HepG2 (cell line): ENCODE data around the gene LDLRAD4. TPM values are rescaled to one million over a fixed set of nuclear protein-coding genes. Genes with fewer than 3 reads are reported as not detected.

Source experiments
- ATAC-seq: fragments of 200-7000 bp; cut with Tn5 transposase; 3 replicates; pipeline ENCODE4 v1.9.1; 2020; ENCODE audit warnings: mild to moderate bottlenecking, moderate library complexity
- BruUV-seq: library from RNA; stranded (reverse); fragments of 400-500 nt; replicated peaks from 2 replicates; lab custom pipeline; 2021; lab: Mats Ljungman, UMichigan
- CTCF ChIA-PET: fragments of 300-600 bp; formaldehyde crosslinking; extraction: SDS; loops from one replicate; lab custom pipeline; 2021; ENCODE audit warnings: low total read pairs, inconsistent platforms, low intra/inter-chr PET ratio; lab: Yijun Ruan, JAX
- POLR2A ChIA-PET: fragments of 350-600 bp; sonication (Branson Sonifier 250); formaldehyde crosslinking; loops from one replicate; lab custom pipeline; 2020; ENCODE audit warnings: antibody characterized with exemption, inconsistent platforms; lab: Yijun Ruan, JAX
- DNase-seq: peaks from one replicate; pipeline ENCODE4 v3.0.0-alpha.2; 2015; ENCODE audit warnings: low spot score
- FAIRE-seq: peaks from 3 replicates; lab custom pipeline; 2011; peaks lifted over from hg19 to GRCh38; lab: Jason Lieb, UNC
- H2AFZ ChIP-seq: one replicate; pipeline ENCODE4 v1.6.1; 2011; ENCODE audit warnings: low read length, inconsistent platforms
- H3K27ac ChIP-seq: fragments of 300-600 bp; 3 replicates; pipeline ENCODE4 v1.8.0; 2011; ENCODE audit warnings: mixed run types, mild to moderate bottlenecking, mixed read lengths, low read length, inconsistent platforms; ENCODE audit not compliant: insufficient read depth; ENCODE audit errors: extremely low read length
- H3K27me3 ChIP-seq, 2 experiments: fragments of 200-600 bp in 1 of 2; 2 replicates in 1 of 2; 3 replicates in 1 of 2; pipeline versions ENCODE4 v1.6.0 to v1.8.0; 2011; ENCODE audit warnings: low read length in 2 of 2, mild to moderate bottlenecking in 2 of 2, moderate library complexity in 2 of 2, inconsistent platforms in 1 of 2; ENCODE audit not compliant: insufficient read depth in 2 of 2, control insufficient read depth in 1 of 2
- H3K36me3 ChIP-seq, 2 experiments: fragments of 200-600 bp in 1 of 2; replicated peaks in 1 of 2; 2 replicates in 1 of 2; 3 replicates in 1 of 2; pipeline versions ENCODE4 v1.5.1 to v1.8.0; 2011; ENCODE audit warnings: low read length in 2 of 2, inconsistent platforms in 1 of 2; ENCODE audit not compliant: insufficient read depth in 2 of 2, control insufficient read depth in 1 of 2
- H3K4me1 ChIP-seq: 2 replicates; pipeline ENCODE4 v1.5.1; 2012; ENCODE audit warnings: low read length, inconsistent platforms; ENCODE audit not compliant: insufficient read depth
- H3K4me2 ChIP-seq: 2 replicates; pipeline ENCODE4 v1.6.0; 2011; ENCODE audit warnings: low read depth, low read length, inconsistent platforms
- H3K4me3 ChIP-seq, 3 experiments: fragments of 200-600 bp in 1 of 3; sonication (generic), shearing (Covaris generic) in 1 of 3; replicated peaks in 1 of 3; 2 replicates each; pipeline ENCODE4 v1.5.1; 2011 to 2016; ENCODE audit warnings: low read length in 3 of 3, inconsistent platforms in 2 of 3, low read depth in 2 of 3, mild to moderate bottlenecking in 2 of 3, control low read depth in 1 of 3, mixed read lengths in 1 of 3; ENCODE audit not compliant: insufficient read depth in 1 of 3
- H3K79me2 ChIP-seq: one replicate; pipeline ENCODE4 v1.6.1; 2011; ENCODE audit warnings: low read length, inconsistent platforms; ENCODE audit not compliant: insufficient read depth
- H3K9ac ChIP-seq: 2 replicates; pipeline ENCODE4 v1.6.0; 2011; ENCODE audit warnings: mild to moderate bottlenecking, low read depth, low read length, inconsistent platforms; ENCODE audit not compliant: insufficient read depth
- H3K9me3 ChIP-seq: 2 replicates; pipeline ENCODE4 v1.5.1; 2012; ENCODE audit warnings: mild to moderate bottlenecking, low read length
- H4K20me1 ChIP-seq: 2 replicates; pipeline ENCODE4 v1.6.0; 2011; ENCODE audit warnings: inconsistent platforms, mild to moderate bottlenecking, low read length, moderate library complexity; ENCODE audit not compliant: insufficient read depth
- CTCF ChIP-seq: sonication (generic); formaldehyde crosslinking; IDR thresholded peaks from 2 replicates; pipeline ENCODE4 v1.5.0; 2020; ENCODE audit warnings: mild to moderate bottlenecking, missing genetic modification reagents, moderate library complexity
- GZF1 ChIP-seq: sonication (generic); formaldehyde crosslinking; IDR thresholded peaks from 2 replicates; pipeline ENCODE4 v1.5.1; 2020; ENCODE audit warnings: mild to moderate bottlenecking, missing genetic modification reagents
- HNF4A ChIP-seq: sonication (generic); formaldehyde crosslinking; IDR thresholded peaks from 2 replicates; pipeline ENCODE4 v1.4.0; 2020; ENCODE audit warnings: missing genetic modification reagents
- HOXA5 ChIP-seq: sonication (generic); formaldehyde crosslinking; IDR thresholded peaks from 2 replicates; pipeline ENCODE4 v1.4.0; 2020; ENCODE audit warnings: missing genetic modification reagents
- SMAD3 ChIP-seq: sonication (generic); formaldehyde crosslinking; IDR thresholded peaks from 2 replicates; pipeline ENCODE4 v1.4.0; 2020; ENCODE audit warnings: missing genetic modification reagents
- THAP11 ChIP-seq: IDR thresholded peaks from 2 replicates; pipeline ENCODE4 v1.6.1; 2016; ENCODE audit warnings: missing biosample characterization, missing genetic modification reagents
- TMF1 ChIP-seq: sonication (generic); formaldehyde crosslinking; IDR thresholded peaks from 2 replicates; pipeline ENCODE4 v1.8.1; 2022; ENCODE audit warnings: low read depth, missing genetic modification reagents
- ZBTB43 ChIP-seq: sonication (generic); formaldehyde crosslinking; conservative IDR thresholded peaks from 2 replicates; pipeline ENCODE4 v1.4.0; 2020; ENCODE audit warnings: missing genetic modification reagents
- ZNF549 ChIP-seq: sonication (generic); formaldehyde crosslinking; IDR thresholded peaks from 2 replicates; pipeline ENCODE4 v1.5.0; 2020; ENCODE audit warnings: missing genetic modification reagents
- ZNF550 ChIP-seq: sonication (generic); formaldehyde crosslinking; IDR thresholded peaks from 2 replicates; pipeline ENCODE4 v1.4.0; 2020; ENCODE audit warnings: mild to moderate bottlenecking, missing genetic modification reagents, borderline replicate concordance
- ZNF564 ChIP-seq: sonication (generic); formaldehyde crosslinking; IDR thresholded peaks from 2 replicates; pipeline ENCODE4 v1.8.1; 2023; ENCODE audit warnings: mild to moderate bottlenecking, missing genetic modification reagents
- WGBS: methylation state at CpG from one replicate; pipeline ENCODE4 v1.1.6; 2017; ENCODE audit warnings: low lambda C conversion rate; 5-methylcytosine and 5-hydroxymethylcytosine counted together
- in situ Hi-C: cut with HindIII; loops from 2 replicates; pipeline ENCODE4 v1.10.0; 2017; ENCODE audit warnings: low pct_unique_long_range_greater_than_20kb; ENCODE audit not compliant: extremely low pct_ligation_motif_present
- intact Hi-C: fragments of 100-400 bp; cut with micrococcal nuclease; formaldehyde crosslinking; loops from one replicate; pipeline ENCODE4 v1.10.0; 2022; ENCODE audit not compliant: unreplicated experiment
- polyA plus RNA-seq, 8 experiments: library from polyadenylated mRNA; depleted of rRNA in 3 of 8; stranded (reverse) in 7 of 8; unstranded in 1 of 8; fragments of >200 nt; fragmentation: Illumina TruSeq in 4 of 8; extraction: Trizol in 4 of 8; gene quantifications; 2 replicates each; pipeline versions ENCODE4 v1.2.1 to v1.2.3, GENCODE V29; 2011 to 2016; ENCODE audit warnings: low read depth in 4 of 8, missing spikeins in 1 of 8, mixed read lengths in 1 of 8; ENCODE audit not compliant: insufficient read depth in 1 of 8
- total RNA-seq, 5 experiments: library from RNA; depleted of rRNA; stranded (reverse); fragments of >200 nt; fragmentation: Illumina TruSeq; extraction: Trizol; gene quantifications; 2 replicates each; pipeline ENCODE4 v1.2.3, GENCODE V29; 2016; ENCODE audit warnings: low read depth in 1 of 5
- TF ChIP-seq, protein P1 (sequence below): sonication (generic); formaldehyde crosslinking; IDR thresholded peaks from 2 replicates; pipeline ENCODE4 v1.5.0; 2020; ENCODE audit warnings: missing genetic modification reagents, mild to moderate bottlenecking, borderline replicate concordance

LDLRAD4 gene
- total and polyA plus RNA-seq, 2 of the 13 experiments (the other 11 are each of a cell fraction or from before 2014, with no cell fraction given), result 13.6 to 20.9 TPM

DNA sequence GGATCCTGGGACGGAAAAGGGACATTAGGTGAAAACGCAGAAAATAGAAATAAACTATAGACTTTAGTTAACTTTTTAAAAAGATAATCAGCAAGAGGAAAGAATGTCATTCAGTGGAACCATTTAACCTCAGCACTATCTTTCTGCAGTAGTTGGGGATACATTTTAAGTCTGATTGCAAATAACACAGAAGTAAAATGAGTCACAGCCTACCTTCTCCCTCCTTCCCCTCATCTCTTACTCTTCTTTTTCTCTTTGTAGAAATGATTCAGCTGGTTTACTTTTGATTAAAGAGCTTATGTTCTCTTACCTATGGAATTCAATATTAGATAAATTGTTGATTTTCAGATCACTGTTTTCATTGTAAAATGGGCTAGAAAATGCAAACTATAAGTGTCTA is 336.6 kb downstream of the LDLRAD4 start:
- Histone ChIP-seq H3K4me3 (no peak overlapping the region), H2AFZ (no peak overlapping the region), H3K79me2 (no peaks in the 10 kb centered on the region), H4K20me1 (peaks cover 3% of the 10 kb centered on the region; the same call in 1 of the 2 replicates), H3K4me1 (peaks cover 9% of the 10 kb centered on the region), H3K36me3 (no peaks in the 10 kb centered on the region), H3K4me2 (no peak overlapping the region), H3K9me3 (no peaks in the 10 kb centered on the region), H3K27me3 (no peaks in the 10 kb centered on the region), H3K9ac (no peak overlapping the region), H3K27ac (no peak overlapping the region)
- in situ Hi-C loops (loop anchor here (5.0 to 25.0 kb wide), 2 partner anchors 72 to 232 kb away; no protein-coding TSS in a partner anchor), intact Hi-C loops (loop anchor here (5.0 kb wide), 3 partner anchors 77 to 247 kb away; partner anchors contain the start of genes FAM210A and RNMT)
- no peak for TF ChIP-seq HOXA5 (CRISPR knock-in tag)
- no peak for TF ChIP-seq ZNF549 (CRISPR knock-in tag)
- TF ChIP-seq THAP11 (CRISPR knock-in tag), result no peak
- TF ChIP-seq ZNF550, result no peak
- no peak for TF ChIP-seq TMF1
- no peak for TF ChIP-seq HNF4A (CRISPR knock-in tag)
- TF ChIP-seq CTCF (CRISPR knock-in tag), result no peak
- TF ChIP-seq ZNF564 (CRISPR knock-in tag), result no peak
- TF ChIP-seq SMAD3 (CRISPR knock-in tag), result no peak
- no peak for TF ChIP-seq ZBTB43 (CRISPR knock-in tag)
- no peak for TF ChIP-seq GZF1 (CRISPR knock-in tag)
- TF ChIP-seq, protein P1, sequence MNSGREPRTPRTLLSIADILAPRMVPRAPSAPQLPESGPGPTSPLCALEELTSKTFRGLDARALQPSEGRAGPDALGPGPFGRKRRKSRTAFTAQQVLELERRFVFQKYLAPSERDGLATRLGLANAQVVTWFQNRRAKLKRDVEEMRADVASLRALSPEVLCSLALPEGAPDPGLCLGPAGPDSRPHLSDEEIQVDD (CRISPR knock-in tag), result no peak
- ChIA-PET POLR2A (no interaction called here), CTCF (no interaction called here)
- ATAC-seq (no peak), DNase-seq (no peak), FAIRE-seq (no peak)
- BruUV-seq, result no TSS peak
- 98% methylated on average over 2 of the region's 2 CpGs for WGBS
